HG02852 (cell line): ENCODE data around the gene MITF.

ENCODE experiments used
- ATAC-seq: cut with Tn5 transposase; IDR thresholded peaks from one replicate; pipeline ENCODE4 v1.9.1; 2021; ENCODE audit warnings: mild to moderate bottlenecking, moderate library complexity; ENCODE audit not compliant: unreplicated experiment

Gene MITF

DNA sequence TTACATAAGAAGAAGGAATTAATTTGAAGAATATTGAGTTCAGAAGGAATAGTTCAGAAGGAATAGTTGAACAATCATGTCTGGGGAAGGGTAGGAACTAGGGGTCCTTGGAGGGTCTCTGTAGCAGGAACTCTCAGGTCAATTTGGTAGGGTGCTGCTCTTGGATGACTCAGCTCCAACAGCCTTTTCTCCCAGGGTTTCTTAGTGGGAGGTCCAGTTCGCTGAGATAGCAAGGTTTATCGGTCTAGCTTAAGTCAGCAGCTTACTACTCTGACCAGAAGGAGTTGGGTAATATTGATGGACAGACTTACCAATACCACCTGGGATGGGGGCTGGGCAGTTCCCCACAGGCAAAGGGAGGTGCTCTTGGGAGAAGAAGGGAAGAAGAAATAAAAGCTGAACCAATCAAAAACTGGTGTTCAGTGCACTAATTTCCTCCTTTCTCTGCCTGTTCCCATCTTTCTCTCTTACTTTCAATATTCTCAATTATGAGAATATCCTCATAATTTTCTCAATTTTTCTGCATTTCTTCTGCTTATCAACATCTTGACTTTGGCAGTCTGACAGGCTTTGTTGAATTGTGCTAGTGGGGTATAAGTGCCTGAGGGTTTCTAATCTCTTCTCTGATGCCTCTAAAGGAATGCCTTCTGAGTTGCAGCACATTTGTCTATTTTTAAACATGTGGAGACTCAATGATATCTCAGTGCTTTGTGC lies 14.4 kb upstream of the MITF start:
- no peak for ATAC-seq

DNA sequence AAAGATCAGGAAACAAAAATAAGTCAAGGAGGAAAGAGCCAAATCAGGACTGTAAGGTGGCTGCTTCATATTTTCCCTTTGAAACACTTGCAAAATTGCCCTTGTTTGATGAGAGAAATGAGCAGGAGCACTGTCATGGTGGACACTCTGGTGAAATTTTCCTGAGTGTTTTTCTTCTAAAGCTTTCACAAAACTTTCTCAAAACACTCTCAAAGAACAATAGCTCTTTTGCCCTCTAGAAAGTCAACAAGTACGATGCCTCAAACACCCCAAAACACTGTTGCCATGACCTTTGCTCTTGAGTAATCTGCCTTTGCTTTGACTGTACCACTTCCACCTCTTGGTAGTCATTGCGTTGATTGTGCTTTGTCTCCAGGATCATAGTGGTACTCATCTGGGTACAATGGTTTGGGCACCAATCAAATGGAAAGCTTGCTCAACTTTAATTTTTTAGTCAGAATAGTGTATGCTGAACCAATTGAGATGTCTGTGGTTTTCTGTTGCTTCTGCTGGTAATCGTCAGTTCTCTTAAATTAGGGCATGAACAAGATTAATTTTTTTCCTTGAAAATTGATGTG lies 13.2 kb upstream of the MITF start:
- no peak for ATAC-seq

DNA sequence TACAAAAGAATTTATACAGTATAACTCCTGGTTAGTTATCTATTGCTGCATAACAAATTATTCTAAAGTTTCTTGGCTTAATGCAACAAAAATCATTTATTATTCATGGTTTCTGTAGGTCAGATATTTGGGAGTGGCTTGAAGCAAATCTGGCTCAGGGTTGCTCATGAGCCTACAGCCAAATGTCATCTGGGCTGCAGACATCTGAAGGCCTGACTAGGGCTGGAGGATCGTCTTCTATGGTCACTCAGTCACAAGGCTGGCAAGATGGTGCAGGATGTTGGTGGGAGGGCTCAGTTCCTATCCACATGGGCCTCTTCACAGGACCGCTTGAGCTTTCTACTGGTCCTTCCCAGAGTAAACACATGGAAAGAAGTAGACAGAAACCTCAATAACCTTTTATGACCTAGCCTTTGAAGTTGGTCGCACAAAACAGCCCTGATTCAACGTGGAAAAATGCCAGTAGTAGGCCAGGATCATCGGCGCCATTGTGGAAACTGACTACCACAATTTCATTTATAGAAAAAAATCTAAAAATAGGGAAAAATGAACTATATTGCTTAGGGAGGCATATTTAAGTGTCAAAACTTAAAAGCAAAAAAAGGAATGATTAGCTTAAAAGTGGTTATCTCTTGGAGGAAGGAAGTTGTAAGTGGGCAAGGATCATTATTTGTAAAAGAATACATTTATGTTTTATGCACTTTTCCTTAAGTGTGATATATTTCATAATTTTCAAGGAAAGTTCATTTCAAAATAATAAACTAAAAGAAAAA lies 9.9 kb upstream of the MITF start:
- no peak for ATAC-seq

DNA sequence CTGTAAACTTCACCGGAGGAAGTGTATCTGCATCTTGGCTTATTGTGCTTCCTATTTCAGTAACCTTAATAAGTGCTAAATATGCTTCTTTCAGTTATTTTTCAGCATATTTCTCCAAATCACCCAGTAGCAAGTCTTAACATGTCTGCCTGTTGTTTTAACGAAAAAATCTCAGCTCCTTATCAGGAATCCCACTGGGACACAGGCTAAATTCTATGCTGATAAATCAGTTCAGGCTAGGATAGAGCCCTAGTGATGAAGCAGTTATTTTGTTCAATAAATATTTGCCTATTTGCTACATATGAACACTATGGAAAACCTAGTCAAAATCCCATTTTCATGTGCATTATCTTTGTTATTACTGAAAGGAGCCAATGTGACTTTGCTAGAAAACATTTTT lies 8.2 kb upstream of the MITF start:
- no peak for ATAC-seq

DNA sequence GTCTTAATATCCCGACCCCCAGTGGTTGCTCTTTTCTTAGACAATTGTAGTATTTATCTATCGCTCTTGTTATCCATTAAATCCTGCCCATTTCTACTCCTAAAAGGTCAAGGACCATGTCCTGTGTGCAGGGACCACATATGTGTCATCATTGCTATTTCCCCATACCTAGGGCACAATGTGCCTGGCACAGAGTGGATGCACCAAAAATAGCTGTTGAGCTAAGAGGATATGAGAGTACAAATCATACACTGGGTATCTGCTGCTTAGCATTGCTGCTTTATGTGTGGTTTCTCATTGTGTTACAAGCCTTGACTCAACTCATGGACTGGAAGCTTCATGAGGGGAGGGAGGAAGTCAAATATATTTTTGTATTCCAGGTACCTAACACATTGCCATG lies 3.4 kb upstream of the MITF start:
- ATAC-seq = no peak

DNA sequence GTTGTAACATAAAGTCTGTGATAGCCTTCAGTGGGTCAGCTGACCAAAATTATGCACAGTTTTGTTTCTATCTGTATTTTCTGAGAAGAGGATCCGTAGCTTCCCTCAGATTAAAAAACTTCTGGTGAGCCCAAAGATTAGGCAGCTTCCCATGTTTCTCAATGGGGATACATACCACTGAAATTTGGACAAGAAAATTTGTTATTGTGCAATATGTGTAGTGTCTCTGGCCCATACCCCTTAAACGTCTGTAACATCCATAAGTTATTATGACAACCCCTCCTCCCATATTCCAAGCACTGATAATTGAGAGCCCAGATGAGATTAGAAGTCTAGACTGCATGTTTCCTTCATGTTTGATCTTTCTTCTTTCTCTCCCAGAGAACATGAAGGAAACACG lies 1.9 kb upstream of the MITF start:
- ATAC-seq = no peak

DNA sequence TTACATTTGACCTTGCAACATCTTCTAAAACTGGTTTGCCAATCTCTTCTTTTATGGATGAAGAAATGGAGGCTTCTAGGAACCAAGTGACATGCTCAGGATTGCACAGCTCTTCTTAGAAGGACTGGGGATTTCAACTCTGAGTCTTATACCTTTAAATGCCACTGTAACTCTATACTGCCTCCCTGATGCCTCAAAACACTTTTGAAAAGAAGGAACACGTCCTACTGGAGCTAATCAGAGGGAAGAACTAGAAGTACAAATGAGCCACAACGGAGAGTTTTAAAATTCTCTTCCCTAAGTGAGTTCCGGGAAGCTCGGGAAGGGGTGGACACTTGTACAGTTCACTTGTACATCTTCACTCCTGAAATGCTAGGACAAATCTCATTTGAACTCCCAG lies 949 bp upstream of the MITF start:
- no peak for ATAC-seq

DNA sequence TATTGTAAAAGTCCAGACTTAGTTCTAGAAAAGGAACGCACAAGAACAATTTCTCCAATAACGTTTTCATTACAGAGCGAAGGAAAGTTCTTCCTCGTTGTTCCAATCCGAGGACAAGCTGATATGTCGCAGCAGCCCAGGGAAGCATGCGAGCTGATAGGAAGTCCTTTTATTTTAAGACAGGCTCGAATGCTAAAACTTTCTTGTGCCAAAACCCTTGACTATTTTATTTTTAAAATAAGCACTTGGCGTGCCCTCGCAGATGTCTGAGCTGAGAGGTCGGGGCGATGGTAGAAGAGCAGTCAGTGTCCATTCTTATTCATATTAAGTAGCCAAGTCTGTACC lies 433 bp upstream of the MITF start:
- ATAC-seq = no peak

DNA sequence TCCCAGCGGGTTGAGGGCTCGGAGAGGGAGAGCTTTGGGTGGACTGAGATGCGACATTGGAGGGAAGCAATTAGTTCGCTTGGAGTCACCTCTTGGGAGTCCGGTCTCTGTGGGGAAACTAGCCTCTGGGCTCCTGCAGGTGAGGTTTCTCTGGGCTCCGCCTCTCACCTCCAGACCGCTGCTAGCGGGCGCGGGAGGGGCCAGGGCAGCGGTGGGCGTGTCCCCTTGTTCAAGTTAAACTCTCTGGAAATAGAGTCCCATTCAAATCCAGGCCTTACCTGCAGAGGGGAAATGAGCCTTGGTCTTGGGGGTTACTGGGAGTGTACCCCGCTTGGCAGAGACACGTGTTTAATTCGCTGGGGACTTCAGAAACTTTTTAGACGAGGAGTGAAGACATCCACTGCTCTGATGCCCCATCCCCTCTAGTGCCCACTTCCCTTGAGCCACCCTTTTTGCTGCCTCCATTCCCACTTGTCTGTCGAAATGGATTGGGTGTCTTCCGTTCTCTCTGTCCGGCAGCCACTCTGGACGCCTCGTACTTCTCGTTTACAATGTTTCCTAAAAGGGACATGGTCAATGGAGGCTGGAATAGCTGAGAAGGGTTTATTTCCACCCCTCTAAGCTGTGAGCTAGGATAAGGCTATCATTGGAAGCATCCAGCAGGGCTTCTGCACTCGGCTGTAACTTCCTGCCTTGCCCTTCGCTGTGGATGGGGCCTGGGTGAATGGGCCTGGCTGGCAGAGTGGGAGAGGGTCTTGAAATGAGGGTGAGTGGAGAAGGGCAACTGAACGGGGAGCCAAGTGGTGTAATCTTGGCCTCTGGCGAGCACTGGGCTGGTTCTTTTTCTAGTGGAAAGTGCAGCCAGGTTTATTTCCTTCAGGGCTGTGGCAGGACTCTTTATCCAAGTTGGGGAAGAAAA lies 1.1 kb downstream of the MITF start:
- no peak for ATAC-seq

DNA sequence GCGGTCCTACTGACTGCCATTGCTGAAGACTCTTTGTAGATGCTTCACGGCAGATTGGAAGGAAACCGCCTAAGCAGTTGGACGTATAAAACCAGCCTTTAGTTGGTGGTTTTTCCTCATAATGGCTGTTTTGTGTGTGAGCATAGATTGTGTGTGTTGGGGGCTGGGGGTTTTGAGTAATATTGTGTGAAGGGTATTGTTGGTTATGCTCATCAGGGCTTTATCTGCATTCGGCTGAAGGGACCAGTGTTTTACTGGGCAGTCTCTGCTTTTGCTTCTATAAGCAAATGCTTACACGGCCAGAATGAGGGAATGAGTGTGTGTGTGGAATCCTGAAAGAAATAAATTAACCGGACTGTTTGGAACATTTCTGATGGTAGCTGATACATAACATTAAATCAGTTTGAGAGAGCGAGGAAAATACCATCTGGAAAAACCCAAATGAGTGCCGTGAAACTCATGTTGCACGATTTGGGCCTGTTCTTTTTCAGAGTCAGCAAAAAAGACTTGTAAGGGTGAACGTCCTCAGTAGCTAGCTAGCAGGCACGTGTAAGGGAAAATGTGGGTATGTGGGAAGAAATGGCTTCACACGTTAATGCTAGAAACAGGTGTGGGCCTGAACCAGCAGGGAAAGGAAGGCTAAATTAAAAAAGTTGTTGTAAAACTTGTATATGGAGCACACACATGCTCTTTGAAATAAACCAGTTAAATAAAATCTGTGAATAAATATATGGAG lies 1.9 kb downstream of the MITF start:
- no peak for ATAC-seq

DNA sequence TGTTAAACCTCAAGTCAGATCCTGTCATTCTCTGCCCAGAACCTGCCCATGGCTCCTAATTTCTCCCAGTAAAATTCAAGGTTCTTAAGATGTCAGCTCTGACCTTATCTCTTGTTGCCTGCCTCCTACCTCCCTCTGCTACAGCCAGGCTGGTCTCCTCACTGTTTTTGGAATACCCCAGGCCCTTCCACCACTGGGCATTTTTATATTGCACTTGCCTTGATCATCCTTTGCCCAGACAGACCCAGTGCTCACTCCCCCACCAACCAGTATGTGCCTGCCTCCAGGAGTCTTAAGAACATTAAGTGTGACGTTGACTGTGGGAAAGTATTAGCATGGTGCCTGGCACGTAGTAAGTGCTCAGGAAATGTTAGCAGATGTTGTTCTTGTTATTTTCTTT lies 3.1 kb downstream of the MITF start:
- ATAC-seq = no peak

DNA sequence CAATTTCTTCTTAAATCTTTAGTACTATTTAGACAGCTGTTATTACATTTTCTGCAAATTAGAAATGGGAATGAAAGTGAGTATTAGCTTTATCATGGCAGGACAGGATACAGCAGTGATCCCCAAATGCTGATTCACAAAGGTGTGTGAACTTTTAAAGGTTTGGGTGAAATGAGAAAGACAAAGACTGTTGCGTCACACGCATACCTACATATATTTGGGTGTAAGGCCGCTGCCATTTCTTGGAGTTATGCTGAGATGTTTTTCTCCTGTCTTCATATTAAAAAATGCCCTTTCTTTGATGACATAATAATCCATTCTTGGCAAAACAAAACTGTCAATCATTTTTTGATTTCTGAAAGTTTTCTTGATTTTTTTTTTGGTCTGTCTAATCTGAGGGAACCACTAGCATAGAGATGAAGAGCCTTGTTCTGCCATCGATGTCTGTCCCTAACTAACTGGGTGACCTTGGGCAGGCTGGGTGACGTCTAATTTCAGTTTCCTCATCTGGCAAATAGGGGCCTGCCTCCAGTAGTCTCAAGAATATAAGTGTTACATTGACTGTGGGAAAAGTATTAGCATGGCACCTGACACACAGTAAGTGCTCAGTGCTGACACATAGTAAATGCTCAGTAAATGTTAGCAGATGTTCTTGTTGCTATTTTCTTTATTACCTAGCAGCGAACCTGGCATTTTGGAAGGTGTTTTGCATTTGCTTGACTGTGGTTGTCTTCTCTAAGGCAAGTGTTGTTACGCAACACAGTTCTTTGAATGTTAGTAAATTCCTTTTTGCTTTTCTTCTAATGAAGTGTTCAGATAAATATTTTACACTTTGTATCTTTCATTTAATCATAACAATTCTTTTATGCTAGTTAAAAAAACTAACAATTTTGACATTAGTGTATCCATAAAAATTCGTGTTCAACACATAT lies 5.0 kb downstream of the MITF start:
- ATAC-seq = no peak

DNA sequence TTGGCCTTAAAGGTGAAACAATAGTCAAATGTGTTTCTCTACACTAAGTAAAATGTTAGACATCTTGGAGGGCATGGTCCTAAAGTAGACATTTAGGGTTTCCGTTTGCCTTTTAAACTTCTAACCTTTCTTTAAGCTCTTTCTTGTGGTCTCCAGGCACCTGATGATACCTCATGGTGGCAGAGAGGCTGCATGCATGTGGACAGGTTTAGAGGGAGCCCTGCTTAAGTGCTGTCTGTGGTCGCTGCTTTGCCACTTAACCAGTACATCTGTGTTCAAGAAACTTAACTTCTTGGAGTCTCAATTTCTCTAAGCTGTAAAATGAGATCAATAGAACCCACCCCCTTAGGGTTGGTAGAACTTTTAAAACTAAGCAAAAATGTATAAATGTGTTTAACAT lies 6.2 kb downstream of the MITF start:
- ATAC-seq = no peak

DNA sequence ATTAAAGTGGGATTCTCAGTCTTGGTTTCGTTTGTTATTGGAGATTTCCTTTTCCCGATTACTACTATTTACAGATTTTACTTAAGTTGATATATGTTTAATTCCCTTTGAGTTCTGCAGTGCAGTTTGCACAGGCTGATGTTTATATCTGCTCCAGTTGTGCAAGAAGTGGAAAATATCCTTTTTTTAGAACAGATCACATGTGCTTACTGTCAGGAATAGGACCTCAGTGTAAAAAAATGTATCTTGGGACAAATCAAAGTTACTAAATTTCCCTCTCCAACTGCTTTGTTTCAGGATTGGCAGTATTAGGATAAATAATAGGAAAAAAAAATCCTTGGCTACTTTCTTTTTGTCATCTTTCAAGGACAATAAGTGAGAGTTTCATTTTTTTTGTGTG lies 6.9 kb downstream of the MITF start:
- no peak for ATAC-seq

DNA sequence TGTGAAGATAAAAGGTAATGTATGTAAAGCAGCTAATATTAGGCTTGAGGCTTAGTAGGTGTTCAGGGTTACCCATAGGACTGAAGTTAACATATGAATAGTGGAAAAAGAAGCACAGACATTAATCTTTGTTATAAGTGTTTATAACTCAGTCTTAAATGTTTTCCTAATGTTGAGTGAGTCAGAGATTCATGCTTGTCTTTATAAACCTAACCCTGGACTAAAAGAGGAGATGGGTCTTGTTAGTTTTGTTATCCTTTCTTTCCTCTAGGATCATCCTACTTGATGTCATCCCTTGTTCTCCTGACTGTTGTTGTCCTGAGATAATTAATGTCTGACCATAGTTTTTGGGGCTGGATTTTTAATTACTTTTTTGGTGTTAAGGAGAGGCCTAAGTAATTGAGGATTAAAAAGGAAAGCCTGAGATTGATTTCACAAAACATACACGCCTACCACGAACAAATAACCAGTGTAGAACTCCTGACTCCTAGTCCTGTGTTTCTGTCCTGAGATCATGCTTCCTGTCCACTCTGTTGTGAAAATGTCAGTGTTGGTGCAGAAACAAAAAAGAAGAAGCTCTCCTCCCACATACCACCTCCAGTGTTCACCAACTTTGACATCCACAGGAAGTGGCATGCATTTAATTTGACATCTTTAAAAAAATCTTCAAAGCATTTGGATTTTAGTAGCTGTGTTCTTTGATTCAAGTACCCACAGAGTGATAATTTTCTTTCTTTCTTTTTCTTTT lies 8.4 kb downstream of the MITF start:
- no peak for ATAC-seq

DNA sequence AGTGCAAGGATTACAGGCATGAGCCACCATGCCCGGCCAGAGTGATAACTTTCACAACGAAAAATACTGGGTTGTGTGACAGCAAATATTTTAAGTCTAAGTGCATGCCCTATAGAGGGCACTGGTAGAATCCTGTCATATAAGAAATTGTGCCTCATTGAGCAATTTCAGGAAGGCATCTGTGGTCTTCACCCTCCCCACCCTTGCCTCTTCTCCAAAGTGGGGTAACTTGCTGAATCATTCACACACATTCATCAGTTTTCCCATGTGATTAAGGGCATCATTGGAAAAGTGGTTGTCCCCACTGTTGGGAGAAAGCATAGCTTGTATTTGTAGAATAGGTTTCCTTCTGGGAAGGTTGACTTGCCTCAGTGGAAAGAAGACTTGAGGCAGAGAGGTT lies 9.2 kb downstream of the MITF start:
- no peak for ATAC-seq

DNA sequence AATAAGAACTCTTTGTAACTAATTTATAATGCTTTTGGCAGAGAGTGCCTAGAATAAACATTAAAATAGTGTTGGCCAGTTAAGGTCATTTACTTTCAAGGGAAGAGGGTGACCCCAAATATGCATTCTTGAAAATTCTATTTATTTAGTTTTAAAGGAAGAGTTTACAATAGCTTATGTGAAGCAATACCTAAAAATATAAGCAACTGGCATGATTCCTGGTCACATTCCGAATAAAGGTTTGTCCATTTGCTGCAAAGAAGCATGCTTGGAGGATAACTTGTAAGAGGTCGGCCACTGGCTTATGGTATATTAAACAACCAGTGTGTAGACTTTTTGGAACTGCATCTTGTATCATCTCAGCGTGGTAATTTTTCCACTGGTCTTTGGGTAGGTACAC lies 10.2 kb downstream of the MITF start:
- ATAC-seq = no peak

DNA sequence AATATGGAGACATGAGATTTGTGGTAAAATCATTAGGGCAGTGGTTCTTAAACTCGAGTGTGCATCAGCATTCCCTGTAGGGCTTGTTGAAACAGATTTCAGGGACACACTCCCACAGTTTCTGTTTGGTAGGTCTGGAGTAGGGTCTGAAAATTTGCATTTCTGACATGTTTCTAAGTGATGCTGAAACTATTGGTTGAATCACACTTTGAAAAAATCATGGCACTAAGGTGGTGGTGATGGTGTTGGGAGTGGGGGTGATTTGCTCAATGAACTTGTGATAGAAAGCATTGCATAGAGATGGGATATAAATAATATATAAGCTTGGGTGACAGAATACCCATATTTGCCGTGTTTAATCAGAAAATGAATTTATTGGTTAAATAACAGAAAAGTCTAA lies 11.3 kb downstream of the MITF start:
- no peak for ATAC-seq

DNA sequence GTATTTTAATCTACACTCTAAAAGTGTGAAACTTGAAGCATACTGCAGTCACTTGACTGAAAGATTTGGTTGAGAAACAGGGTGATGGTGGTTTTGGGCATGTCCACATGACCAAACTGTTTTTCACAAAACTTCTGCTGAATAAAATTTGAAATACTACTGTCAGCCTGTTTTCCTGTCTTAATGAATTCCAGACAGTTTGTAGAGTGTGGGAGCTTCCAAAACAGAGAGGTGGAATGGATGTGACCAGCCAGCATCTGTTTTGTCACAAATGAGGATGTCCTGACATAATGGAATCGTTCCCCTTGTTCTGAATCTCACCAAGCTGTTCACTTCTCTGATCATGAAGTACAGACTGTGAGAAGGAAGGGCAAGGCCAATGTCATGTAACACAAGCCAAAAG lies 11.8 kb downstream of the MITF start:
- ATAC-seq = no peak
